ENCODE results near the gene ZNF627.

GRCh38 chr19:11598746-11599145 lies 1.5 kb downstream of the ZNF627 start:
- TF ChIP-seq, protein P1, sequence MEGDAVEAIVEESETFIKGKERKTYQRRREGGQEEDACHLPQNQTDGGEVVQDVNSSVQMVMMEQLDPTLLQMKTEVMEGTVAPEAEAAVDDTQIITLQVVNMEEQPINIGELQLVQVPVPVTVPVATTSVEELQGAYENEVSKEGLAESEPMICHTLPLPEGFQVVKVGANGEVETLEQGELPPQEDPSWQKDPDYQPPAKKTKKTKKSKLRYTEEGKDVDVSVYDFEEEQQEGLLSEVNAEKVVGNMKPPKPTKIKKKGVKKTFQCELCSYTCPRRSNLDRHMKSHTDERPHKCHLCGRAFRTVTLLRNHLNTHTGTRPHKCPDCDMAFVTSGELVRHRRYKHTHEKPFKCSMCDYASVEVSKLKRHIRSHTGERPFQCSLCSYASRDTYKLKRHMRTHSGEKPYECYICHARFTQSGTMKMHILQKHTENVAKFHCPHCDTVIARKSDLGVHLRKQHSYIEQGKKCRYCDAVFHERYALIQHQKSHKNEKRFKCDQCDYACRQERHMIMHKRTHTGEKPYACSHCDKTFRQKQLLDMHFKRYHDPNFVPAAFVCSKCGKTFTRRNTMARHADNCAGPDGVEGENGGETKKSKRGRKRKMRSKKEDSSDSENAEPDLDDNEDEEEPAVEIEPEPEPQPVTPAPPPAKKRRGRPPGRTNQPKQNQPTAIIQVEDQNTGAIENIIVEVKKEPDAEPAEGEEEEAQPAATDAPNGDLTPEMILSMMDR (IDR thresholded peaks at IDR 0.05) = no peak
- TF ChIP-seq POLR2A (IDR thresholded peaks at IDR 0.05) (no peak), EP300 (IDR thresholded peaks at IDR 0.05) (no peak)

Measured in ovary (tissue), 3 donors.